ENCODE data around the gene RPAP3. TPM values are rescaled to one million over a fixed set of nuclear protein-coding genes. Genes with fewer than 3 reads are reported as not detected.

RPAP3 gene
- total RNA-seq, 6 donors from 2014 or later: 6.5 to 28.0 (median 16.4) TPM

DNA sequence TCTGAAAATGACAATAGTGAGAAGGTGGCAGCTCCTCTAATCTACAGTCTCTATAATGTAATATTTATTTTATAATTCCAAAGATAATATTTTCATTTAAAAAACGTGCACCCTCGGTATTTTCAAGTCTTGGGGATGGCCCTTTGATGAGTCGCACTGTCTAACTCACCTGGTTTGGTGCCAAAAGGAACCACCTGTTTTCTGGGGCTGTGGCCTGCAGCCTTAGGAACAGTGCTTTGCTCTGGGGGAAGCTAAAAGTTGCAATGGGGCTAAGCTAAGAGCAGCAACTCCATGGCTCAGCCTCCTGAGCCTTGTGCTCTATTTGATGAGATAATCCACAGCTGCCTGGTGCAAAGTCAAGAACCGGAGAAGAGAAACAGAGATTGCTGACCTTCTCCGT lies 25.9 kb upstream of the RPAP3 start:
- Histone ChIP-seq H3K4me1 (peaks cover 10 to 30% (median 19%) of the 10 kb centered on the region in 4 donors), H3K36me3 (no peaks in the 10 kb centered on the region), H3K27ac (no peak overlapping the region), H3K9me3 (no peaks in the 10 kb centered on the region), H3K27me3 (no peaks in the 10 kb centered on the region), H3K4me3 (no peak overlapping the region)
- TF ChIP-seq POLR2AphosphoS5 (IDR thresholded peaks at IDR 0.05) (no peak), POLR2A (IDR thresholded peaks at IDR 0.05) (no peak), EP300 (IDR thresholded peaks at IDR 0.05) (no peak)
- TF ChIP-seq, protein P1, sequence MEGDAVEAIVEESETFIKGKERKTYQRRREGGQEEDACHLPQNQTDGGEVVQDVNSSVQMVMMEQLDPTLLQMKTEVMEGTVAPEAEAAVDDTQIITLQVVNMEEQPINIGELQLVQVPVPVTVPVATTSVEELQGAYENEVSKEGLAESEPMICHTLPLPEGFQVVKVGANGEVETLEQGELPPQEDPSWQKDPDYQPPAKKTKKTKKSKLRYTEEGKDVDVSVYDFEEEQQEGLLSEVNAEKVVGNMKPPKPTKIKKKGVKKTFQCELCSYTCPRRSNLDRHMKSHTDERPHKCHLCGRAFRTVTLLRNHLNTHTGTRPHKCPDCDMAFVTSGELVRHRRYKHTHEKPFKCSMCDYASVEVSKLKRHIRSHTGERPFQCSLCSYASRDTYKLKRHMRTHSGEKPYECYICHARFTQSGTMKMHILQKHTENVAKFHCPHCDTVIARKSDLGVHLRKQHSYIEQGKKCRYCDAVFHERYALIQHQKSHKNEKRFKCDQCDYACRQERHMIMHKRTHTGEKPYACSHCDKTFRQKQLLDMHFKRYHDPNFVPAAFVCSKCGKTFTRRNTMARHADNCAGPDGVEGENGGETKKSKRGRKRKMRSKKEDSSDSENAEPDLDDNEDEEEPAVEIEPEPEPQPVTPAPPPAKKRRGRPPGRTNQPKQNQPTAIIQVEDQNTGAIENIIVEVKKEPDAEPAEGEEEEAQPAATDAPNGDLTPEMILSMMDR (IDR thresholded peaks at IDR 0.05): no peak
- WGBS, 2 donors: 78 to 86% methylated on average over 5 of the region's 5 CpGs
- ATAC-seq (ENCODE audit: low FRiP score in 2 of 2) (no peak), DNase-seq (no peak)

DNA sequence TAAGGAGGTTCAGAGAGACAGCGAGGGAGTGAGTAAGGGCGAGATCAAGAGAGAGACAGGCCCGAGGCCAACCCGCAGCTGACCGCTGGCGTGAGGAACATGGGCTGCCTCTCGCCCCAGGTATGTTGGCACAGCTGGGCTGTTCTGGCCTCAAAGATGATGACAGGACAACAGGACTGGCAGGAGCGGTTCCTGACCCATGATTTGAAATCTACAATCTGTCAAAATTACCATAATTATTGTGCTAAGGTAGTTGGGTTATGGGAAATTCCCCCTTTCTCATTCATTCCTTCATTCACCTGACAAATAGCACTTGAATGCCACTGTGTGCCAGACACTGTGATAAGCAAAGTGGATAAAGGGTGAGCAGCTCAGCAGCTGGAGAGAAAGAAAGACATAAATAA lies 24.5 kb upstream of the RPAP3 start:
- Histone ChIP-seq H3K27ac (peak overlapping the region in 3 of 4 donors; percentile 5 to 11 (median 6)), H3K4me3 (no peak overlapping the region), H3K27me3 (no peaks in the 10 kb centered on the region), H3K9me3 (no peaks in the 10 kb centered on the region), H3K36me3 (no peaks in the 10 kb centered on the region), H3K4me1 (peaks cover 0 to 16% (median 7%) of the 10 kb centered on the region in 4 donors)
- ATAC-seq (ENCODE audit: low FRiP score in 2 of 2): peak in 1 of 2 donors; percentile 28
- WGBS, 2 donors: 75 to 84% methylated on average over 8 of the region's 8 CpGs
- DNase-seq: peak in 1 of 2 donors; percentile 50
- TF ChIP-seq, protein P1 (IDR thresholded peaks at IDR 0.05): no peak
- no peak for TF ChIP-seq POLR2AphosphoS5 (IDR thresholded peaks at IDR 0.05)
- TF ChIP-seq EP300 (IDR thresholded peaks at IDR 0.05): no peak
- TF ChIP-seq POLR2A (IDR thresholded peaks at IDR 0.05): no peak

DNA sequence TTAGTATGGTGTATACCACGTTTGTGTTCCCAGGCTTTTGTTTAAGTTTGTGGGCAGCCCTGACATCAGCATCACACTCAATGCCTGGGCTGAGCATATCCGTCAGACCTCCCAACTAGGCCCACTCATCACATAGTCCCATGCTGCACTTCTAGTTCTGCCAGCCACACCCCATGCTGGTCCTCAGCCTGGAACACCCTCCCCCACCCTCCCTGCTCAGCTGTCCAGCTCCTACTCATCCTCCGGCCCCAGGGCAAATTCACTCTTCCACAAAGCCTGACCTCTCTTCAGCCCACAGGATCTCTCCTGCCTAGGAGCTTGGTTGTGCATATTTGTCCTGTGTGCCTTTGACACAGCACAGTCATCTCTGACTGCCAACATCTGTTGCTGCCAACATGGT lies 23.4 kb upstream of the RPAP3 start:
- Histone ChIP-seq H3K4me1 (peaks cover 0 to 8% (median 0%) of the 10 kb centered on the region in 4 donors), H3K27me3 (no peaks in the 10 kb centered on the region), H3K27ac (no peak overlapping the region), H3K4me3 (no peak overlapping the region), H3K36me3 (no peaks in the 10 kb centered on the region), H3K9me3 (no peaks in the 10 kb centered on the region)
- 66 to 67% methylated on average over 3 of the region's 3 CpGs for WGBS, 2 donors
- ATAC-seq (ENCODE audit: low FRiP score in 2 of 2) (peak in 1 of 2 donors; percentile 38), DNase-seq (no peak)
- no peak for TF ChIP-seq POLR2AphosphoS5 (IDR thresholded peaks at IDR 0.05)
- TF ChIP-seq POLR2A (IDR thresholded peaks at IDR 0.05): no peak
- no peak for TF ChIP-seq EP300 (IDR thresholded peaks at IDR 0.05)
- TF ChIP-seq, protein P1 (IDR thresholded peaks at IDR 0.05): no peak

DNA sequence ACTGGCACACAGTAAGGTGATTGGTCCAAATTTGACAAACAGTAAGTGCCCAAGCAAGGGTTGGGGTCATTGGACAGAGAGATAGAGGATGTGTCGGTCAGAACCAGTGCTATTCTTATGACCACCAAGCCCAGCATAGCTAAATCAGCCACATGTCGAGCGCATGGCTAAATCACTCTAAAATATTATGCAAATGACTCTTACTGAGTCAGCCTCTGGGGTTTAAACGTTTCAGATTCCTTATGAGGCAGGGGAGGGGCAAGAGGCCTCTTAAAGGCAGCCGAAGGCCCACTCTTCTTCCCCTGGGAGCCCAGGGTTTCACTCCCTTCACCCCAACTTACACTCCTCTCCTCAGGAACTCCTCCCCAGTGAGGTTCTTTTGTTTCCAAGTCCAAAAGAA lies 20.1 kb upstream of the RPAP3 start:
- no peak overlapping the region for H3K27ac ChIP-seq
- H3K4me3 ChIP-seq: no peak overlapping the region
- 56 to 64% methylated on average over 5 of the region's 5 CpGs for WGBS, 2 donors
- H3K4me1 ChIP-seq: peaks cover 0 to 17% (median 5%) of the 10 kb centered on the region in 4 donors
- no peaks in the 10 kb centered on the region for H3K9me3 ChIP-seq
- TF ChIP-seq, protein P1 (IDR thresholded peaks at IDR 0.05): no peak
- no peak for TF ChIP-seq POLR2AphosphoS5 (IDR thresholded peaks at IDR 0.05)
- no peak for TF ChIP-seq POLR2A (IDR thresholded peaks at IDR 0.05)
- no peak for TF ChIP-seq EP300 (IDR thresholded peaks at IDR 0.05)
- H3K27me3 ChIP-seq: no peaks in the 10 kb centered on the region
- ATAC-seq (ENCODE audit: low FRiP score in 2 of 2) (no peak), DNase-seq (no peak)
- H3K36me3 ChIP-seq: no peaks in the 10 kb centered on the region

DNA sequence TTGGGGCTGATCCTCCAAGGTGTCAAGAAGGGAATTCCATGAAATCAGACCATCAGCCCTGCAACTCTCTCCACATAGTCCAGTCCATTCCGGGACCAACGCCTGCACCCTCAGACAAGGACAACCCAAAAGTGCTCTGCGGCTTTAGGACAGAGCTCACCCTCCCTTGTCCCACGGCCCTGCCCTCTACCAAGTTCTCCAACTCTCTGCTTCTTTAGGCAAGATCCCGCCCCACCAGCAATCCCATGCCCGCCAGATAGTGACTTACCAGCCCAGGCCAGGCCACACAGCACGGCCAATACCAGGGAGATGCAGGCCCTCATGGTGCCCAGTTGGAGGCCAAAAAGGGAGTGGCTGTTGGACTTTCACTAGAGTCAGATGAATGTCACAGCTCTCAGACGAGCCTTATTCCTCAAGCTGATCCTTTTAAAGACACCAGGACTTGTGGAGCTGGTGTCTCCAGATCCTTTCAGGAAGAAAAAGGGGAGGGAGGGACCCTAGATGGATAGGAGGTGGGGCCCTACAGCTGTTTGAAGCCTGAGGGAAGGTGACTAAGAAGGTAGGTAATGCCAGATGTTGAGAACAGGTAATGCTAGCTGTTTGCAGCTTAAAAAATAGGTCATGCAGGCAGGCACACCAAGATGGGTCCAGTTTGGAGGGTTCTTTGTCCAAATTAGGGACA lies 19.4 kb upstream of the RPAP3 start, which contains the start of gene ENDOU:
ENDOU (minus strand) TSS at position 400 of the 682 bp plus-strand sequence; CDS start at position 323, 77 bp downstream.
- TF ChIP-seq, protein P1 (IDR thresholded peaks at IDR 0.05): no peak
- TF ChIP-seq EP300 (IDR thresholded peaks at IDR 0.05): no peak
- no peak for TF ChIP-seq POLR2A (IDR thresholded peaks at IDR 0.05)
- Histone ChIP-seq H3K4me1 (peaks cover 0 to 17% (median 2%) of the 10 kb centered on the region in 4 donors), H3K4me3 (no peak within 1 kb of the TSS), H3K27ac (no peak within 1 kb of the TSS), H3K27me3 (no peaks in the 10 kb centered on the region), H3K36me3 (no peaks in the 10 kb centered on the region), H3K9me3 (no peaks in the 10 kb centered on the region)
- WGBS, 2 donors: 85 to 95% methylated on average over 7 to 8 of the region's 8 CpGs
- no peak for ATAC-seq (ENCODE audit: low FRiP score in 2 of 2)
- no peak for DNase-seq
